ENCODE measurements around the gene SDS. TPM values are rescaled to one million over a fixed set of nuclear protein-coding genes. Genes with fewer than 3 reads are reported as not detected.
"Not testable (repeated sequence)": the region's sequence is repeated elsewhere in the genome, so short reads cannot be mapped to it uniquely, and the experiment has no call there.

SDS gene
- polyA plus RNA-seq, 10 donors: 0.19 TPM; not detected in 9

DNA sequence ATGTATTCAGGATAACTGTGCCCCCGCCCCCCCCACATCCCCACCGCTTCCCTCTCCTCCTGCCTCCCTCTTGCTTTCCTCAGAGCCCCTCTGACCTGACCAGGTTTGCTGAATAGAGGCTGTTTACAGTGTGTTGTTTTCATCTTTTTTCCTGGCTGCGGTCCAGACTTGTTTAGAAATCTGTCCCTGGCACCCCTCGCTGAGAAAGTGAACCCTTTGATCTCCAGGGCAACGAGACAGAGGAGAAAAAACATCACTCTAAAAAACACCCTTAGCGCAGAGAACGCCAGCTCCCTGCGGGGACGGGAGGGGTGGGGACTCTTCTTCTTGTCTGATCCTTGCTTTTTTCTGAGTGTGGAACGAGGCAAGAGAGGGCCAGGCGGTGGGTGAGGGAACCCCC is 22.5 kb downstream of the SDS start:
- no peak for DNase-seq

DNA sequence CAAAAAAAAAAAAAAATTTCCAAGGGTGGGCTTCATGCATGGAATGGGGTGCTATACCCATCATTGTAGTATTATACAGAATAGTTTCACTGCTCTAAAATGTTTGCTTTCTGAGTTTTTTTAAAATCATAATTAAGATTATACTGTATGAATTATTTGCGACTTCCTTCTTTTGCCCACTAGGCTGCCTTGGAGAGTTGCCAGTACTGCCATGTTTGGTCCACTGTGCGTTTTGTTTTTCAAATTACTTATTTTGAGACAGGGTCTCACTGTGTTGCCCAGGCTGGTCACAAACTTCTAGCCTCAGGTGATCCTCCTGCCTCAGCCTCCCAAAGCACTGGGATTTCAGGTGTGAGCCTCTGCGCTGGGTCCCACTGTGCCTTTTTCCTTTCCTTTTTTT is 25.4 kb downstream of the SDS start:
- no peak for DNase-seq

DNA sequence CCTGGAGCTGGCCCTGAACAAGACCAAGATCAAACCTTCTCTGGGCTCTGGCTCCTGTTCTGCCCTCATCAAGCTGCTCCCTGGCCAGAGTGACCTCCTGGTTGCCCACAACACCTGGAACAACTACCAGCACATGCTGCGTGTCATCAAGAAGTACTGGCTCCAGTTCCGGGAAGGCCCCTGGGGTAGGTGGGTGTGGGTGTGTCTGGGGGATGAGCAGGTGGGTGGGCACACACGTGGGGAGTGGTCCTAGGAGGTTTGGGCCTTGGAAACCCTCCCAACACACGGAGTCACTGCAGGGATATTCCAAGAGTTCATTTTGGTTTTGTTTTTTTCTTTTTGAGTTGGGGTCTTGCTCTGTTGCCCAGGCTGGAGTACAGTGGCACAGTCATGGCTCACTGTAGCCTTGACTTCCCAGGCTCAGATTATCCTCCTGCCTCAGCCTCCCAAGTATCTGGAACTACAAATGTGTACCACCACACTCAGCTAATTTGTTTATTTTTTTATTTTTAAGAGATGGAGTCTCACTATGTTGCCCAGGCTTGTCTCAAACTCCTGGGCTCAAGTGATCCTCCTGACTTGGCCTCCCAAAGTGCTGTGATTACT is 28.8 kb downstream of the SDS start:
- no peak for DNase-seq

DNA sequence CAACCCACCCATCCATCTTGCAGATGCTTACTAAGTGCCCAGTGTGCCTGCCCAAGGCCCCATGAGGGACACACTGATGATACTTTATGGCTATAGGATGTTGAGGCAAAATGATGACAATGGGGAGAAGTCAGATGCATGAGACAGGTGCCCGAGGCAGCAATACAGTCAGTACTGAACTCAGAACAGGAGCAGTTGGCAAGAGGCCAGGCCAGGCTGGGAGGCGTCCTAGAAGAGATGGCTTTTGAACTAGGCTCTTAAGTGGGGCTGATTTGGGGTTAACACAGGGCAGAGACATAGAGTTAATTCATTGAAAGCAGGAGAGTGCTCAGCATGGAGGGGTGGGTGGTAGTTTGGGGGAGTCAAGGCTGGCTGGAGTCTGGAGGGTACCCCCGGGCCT is 29.7 kb downstream of the SDS start:
- no peak for DNase-seq

DNA sequence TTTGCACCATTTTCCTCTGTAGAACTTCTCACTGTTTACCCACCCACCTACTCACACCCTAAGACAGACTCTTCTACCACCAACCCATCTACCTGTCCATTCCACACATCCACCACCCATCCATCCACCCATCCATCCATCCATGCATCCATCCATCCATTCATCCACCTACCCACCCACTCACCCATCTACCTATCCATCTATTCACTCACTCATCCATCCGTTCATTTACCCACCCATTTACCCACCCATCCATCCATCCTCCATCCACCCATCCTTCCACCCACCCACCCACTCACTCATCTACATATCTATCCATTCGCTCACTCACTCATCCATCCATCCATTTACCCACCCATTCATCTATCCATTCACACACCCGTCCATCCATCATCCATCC is 30.2 kb downstream of the SDS start:
- no peak for DNase-seq

DNA sequence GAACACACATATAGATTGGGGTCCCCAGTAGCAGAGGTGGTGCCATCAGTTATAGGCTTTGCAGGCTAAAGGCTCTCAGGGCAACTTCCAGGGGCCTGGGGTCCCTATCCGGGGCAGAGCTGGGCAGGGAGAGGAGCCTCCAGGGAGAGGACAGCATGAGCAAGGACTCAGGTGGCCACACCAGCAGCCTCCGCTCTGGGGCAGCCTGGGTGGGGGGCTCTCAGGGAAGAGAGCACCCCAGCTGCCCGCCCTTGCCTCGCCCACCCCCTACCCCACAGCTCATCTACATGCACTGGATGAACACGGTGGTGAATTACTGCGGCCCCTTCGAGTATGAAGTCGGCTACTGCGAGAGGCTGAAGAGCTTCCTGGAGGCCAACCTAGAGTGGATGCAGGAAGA is 31.3 kb downstream of the SDS start:
- DNase-seq: no peak

DNA sequence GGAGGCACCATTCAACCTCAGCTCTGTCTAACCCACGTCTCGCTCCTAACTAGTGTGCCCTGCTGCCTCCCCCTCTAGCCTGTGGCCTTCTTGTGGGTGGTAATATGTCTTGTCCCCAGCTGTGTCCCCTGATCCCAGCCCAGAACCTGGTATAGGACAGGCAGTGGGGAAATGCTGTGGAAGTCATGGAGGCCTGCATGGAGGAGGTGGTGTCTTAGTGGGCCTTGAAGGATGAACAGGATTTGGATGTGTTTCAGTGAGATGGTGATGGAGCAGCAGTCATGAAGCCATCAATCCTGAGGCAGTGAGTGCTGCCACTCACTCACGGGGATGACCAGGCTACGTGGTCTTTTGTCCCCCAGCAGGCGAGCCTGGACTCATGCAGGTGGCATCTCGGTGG is 31.9 kb downstream of the SDS start:
- no peak for DNase-seq

DNA sequence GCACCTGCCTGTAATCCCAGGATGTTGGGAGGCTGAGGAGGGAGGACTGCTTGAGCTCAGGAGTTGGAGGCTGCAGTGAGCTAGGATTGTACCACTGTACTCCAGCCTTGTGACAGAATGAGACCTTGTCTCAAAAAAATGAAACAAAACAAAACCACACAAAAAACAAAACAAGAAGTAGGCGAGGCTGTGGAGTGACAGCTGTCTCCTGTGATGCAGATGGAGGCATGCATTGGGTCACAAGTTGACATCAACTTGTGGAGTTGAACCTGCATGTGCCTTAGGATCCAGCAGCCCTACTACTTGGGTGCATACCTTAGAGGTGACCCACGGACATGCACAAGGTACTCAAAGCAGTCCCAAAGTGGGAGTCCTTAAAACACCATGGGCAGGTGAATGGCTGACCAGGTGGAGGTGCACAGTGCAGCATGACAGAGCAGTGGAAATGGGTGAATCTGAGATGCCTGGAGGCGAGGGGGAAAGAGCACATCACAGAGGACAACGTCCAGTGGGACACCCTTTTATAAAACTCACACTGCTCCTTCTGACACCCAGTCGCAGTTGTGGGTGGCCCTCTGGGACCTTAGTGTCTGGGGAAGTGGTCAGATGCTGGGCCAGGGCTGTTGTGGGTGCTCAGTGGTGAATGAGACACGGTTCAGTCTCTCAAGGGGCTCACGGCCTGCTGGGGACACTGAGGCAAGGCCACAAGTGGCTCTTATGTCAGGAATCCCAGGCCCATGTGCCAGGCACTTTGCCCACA is 32.6 kb downstream of the SDS start:
- DNase-seq: no peak

DNA sequence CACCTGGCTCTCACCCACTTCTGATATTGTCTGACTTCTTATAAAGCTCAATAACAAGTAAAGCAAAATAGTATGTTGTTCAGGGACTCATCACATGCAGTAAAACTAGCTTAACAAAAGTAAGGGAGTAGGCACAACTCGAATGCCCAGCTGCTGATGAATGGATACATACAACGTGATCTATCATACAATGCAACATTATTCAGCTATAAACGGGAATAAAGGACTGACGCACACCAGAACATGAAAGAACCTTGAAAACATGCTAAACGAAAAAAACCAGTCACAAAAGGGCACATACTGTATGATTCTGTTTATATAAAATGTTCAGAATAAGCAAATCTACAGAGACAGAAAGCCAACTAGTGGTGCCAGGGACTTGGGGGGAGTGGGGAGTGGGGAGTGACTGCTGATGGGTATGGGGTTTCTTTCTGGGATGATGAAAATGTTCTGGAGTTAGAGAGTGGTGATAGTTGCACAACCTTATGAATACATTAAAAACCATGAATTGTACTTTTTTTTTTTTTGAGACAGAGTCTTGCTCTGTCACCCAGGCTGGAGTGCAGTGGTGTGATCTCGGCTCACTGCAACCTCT is 34.2 kb downstream of the SDS start:
- DNase-seq: no peak

DNA sequence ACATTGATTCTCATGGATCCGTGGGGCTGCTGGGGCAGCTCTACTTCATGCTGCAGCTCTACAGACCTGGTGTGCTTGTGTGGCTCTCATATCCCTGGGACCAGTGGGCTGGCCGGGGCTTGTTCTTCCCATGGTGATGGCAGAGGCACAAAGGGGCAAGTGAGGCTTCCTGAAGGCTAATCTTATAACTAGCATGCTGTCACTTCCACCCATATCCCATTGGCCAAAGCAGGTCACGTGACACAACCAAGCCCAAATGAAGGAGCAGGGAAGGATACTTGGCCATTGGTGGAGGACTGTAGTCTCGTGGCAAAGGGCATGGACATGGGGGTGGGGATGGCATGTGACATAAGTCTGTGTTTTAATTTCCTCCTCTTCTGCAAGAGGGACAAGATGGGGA is 35.4 kb downstream of the SDS start:
- no peak for DNase-seq

DNA sequence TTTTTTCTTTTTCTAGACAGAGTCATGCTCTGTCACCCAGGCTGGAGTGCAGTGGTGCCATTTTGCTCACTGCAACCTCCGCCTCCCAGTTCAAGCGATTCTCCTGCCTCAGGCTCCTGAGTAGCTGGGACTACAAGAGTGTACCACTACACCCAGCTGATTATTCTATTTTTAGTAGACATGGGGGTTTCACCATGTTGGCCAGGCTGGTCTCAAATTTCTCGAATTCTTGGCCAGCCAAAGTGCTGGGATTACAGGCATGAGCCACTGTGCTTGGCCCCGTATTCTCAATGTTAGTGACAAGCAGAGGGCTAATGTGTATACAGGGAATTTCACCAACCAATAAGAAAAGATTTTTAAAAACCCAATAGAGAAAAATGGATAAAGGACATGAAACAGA is 36.9 kb downstream of the SDS start:
- no peak for DNase-seq

DNA sequence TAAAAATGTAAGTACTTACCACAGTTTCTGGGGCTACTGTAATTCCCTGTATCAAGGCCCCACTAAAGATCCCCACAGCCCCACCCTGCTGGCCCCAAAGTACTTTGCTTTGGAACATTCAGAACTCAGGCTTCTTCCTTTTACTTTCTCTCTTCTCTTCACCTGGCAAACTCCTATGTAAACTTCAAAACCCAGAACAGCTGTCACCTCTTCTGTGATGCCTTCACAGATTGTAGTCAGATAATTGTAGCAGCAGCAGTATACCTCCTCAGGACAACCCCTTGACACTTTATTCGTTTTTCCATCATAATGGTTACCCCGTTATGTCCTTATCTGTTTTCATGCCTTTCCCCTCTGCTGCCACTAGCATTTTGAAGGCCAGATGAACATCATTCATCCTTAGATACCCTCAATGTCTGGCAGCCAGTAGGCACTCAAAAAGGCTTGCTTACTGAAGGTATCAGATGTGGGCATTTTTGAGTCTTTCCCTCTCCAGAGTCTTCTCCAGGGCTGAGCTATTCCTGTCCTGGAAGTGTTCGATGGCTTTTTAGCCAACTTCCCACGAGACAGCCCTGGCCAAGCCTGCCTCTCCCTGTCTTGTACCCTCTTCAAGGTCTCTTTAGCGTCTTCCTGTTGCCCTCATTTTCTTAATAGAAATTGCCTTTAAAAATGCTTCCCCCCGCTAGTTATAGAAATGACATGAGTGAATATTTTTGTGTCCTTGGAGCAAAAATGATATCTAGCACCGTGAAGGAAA is 37.9 kb downstream of the SDS start:
- no peak for DNase-seq

DNA sequence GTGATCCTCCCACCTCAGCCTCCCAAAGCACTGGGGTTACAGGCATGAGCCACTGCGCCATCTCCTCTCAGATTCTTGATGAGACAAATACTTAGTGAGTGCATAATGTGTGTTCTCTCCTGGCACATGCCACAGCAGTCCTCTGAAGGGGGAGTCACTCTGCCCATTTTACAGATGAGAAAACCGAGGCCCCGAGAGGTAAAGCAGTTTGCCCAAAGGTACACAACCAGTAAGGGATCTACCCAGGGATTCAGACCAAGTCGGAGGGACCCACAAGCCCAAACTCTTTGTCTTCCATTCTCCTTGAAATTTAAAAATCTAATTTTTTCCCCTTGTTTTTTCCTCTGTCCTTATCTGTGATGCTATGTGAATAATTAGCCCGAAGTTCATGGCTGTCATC is 39.0 kb downstream of the SDS start:
- DNase-seq: no peak

DNA sequence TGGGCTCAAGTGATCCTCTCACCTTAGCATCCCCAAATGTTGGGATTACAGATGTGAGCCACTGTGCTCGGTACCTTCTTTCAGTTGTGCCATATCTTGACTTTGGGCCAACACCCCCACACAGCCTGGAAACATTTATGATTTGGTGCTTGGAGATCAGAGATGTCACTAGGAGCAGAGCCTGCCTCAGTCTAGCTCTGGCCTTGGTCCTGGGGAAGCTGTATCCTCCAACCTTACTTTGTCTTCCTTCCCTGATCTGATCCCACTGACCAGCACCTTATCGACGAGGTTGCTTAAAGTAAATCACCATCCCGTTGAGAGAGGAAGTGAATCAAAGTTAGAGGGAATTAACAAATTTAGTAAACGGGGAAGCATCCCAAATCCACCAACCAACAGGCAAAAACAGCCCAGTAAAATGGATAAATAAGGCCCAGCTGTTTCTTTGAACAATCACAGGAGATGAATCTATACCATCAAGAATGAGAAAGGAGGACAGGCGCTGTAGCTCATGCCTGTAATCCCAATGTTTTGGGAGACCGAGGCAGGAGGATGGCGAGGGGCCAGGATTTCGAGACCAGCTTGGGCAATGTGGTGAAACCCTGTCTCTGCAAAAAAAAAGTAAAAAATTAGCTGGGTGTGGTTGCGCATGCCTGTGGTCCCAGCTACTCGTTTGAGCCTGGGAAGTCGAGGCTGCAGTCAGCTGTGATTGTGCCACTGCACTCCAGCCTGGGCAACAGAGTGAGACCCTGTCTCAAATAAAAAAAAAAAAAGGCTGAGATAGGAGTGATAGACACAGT is 41.9 kb downstream of the SDS start:
- DNase-seq: no peak

DNA sequence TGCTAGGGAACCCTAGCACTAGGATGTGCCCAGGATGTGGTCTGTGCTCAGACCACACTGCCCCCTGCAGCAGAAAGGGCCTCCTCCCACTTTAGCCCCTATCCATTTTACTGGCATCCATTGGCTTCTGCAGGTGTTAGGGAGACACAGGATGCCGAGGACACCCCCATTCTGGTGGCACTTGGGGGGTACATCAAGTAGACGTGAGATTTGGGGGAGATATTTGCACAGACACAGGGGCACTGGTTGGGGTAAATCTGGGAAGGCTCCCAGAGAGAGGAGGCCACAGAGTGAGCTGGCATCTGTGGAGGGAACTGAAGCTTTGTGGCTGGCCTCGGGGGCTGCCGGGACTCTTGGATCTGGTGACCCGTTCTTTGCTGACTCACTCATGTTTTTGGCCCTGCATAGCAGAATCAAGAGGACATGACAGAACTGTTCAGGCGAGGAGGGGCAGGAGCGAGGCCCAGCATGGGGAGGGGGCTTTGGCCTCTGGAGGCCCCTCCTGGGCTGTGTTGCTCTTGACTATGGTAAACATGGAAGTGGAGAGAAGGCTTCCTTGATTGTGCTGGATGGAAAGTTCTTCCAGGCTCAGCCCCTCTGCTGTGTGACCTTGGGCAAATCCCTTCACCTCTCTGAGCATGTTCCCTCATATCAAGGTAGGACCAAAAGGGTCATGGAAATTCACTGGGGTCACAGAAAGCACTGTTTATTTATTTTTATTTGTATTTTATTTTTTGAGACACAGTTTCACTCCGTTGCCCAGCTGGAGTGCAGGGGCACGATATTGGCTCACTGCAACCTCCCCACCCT is 43.5 kb downstream of the SDS start:
- DNase-seq: peak in 1 of 3 donors; percentile 16

DNA sequence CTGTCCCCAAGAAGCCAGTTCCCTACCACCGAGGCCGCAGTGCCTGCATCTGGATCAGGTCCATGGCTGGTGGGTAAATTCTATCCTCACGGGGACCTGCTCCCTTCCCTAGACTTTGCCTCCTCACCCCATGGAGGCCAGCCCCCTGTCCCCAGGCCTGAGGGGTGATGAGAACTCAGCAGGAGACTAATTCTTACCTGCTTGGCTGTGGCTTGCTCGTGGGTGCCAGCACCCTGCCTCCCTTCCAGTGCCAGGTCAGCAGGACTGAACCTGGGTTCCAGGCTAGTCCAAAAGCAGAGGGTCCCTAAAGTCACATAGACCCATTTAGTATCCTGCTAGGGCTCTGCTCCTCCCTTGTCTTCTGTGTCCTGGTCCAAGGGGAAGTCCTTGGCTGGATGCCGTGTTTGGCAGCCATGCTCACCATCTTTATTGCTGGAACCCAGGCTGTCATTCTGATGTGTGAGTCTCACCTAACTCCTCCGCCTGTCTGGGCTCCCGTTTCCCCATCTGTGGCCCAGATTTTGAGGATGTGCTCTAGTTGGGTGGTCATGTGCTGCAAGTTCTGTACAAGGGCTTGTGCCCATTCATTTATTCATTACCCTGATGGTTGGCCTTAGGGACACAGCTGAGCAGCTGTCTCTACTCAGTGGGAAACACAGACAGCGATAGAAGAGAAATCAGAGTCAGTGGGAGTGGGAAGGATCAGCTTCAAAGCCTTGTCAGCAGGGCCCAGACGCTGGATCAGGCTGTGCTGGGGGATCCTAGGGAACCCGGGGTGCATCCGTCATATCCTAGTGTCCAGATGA is 44.4 kb downstream of the SDS start:
- DNase-seq: peak; percentile 19 to 64 (median 56)

DNA sequence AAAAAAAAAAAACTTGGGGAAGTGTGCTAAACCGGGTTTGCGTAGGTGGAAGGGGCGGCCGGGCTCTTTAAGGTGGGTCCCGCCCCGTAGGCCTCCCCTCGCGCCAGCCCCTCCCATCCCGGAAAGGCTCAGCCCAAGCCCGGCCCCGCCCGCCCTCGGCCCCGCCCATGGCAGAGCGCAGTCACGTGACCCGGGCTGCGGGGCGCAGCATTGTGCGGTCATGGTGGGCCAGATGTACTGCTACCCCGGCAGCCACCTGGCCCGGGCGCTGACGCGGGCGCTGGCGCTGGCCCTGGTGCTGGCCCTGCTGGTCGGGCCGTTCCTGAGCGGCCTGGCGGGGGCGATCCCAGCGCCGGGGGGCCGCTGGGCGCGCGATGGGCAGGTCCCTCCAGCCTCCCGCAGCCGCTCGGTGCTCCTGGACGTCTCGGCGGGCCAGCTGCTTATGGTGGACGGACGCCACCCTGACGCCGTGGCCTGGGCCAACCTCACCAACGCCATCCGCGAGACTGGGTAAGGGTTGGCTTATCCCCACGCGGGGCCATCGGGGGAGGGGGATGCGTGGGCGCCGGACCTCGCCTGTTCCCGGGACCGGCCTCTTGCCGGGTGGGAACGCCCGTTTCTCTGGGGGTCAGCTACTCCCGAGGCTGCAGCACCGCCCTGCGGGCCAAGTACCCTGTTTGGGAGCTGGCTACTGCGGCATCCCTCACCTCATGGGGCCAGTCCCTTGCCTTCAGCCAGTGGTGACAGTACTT is 45.1 kb downstream of the SDS start, which contains the start of gene PLBD2:
TSS of gene PLBD2 (plus strand) at position 207 of the 752 bp plus-strand sequence. CDS start at position 221, 14 bp downstream.
- peak; percentile 92 to 96 (median 94) for DNase-seq

DNA sequence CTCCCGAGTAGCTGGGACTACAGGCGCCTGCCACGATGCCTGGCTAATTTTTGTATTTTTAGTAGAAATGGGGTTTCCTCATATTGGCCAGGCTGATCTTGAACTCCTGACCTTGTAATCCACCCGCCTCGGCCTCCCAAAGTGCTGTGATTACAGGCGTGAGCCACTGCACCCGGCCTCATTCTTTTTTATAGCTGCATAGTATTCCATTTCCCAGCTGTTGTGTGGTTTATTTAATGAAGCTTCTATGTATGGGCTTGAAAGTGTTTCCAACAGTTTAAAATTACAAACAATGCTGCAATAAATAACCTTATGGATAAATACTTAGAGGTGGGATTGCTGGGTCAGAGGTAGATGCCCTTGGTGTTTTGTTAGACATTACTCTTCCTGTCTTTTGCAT is 49.5 kb downstream of the SDS start:
- DNase-seq: not testable (repeated sequence)

DNA sequence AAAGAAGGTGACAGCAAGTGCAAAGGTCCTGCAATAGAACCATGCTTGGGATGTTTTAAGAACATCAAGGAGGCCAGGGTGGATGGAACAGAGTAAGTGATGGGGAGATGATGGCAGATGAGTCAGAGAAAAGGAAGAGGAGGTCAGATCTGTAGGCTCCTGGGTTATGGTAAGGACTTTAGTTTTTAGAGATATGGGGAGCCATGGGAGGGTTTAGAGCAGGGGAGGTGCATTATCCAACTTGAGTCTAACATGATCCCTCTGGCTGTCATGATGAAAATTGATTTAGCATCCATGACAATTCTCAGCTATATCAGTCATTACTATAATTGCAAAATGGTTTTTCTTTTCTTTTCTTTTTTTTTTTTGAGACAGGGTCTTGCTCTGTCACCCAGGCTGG is 52.6 kb downstream of the SDS start:
- no peak for DNase-seq

Data from muscle of back (tissue), 11 donors.